Lower leg skin (tissue), 3 donors: ENCODE results near the gene PDE7B.

Experiments used
- POLR2A ChIP-seq, 2 donors: fragments of 450-650 bp; IDR thresholded peaks; one replicate each; pipeline ENCODE4 v1.6.1; 2016 to 2017; ENCODE audit warnings: antibody characterized with exemption in 2 of 2, mild to moderate bottlenecking in 1 of 2, moderate library complexity in 1 of 2
- TF ChIP-seq, protein P1 (sequence below), 3 donors: fragments of 450-650 bp; IDR thresholded peaks; one replicate each; pipeline ENCODE4 v1.5.1; 2016; ENCODE audit warnings: antibody characterized with exemption in 3 of 3, mild to moderate bottlenecking in 3 of 3, moderate library complexity in 2 of 3

DNA sequence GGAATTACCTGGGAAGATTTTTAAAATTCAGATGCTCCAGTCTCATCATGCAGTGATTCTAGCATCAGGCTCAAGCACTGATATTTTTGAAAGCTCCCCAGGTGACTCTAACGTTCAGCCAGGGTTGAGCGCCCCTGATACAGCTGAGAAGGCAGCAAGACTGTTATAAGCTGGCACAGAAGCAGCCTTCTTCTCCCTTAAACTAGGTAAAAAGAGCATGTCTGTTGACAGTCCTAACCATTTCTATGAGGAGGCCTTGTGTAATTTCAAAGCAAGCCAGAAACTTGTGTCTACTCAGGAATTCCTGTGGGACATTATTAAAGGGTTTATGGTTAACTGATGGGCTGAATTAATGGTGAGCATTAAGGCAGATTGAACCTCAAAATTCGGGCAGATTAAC, 141.9 kb downstream of the PDE7B start:
- no peak for TF ChIP-seq POLR2A (IDR thresholded peaks at IDR 0.05)
- TF ChIP-seq, protein P1, sequence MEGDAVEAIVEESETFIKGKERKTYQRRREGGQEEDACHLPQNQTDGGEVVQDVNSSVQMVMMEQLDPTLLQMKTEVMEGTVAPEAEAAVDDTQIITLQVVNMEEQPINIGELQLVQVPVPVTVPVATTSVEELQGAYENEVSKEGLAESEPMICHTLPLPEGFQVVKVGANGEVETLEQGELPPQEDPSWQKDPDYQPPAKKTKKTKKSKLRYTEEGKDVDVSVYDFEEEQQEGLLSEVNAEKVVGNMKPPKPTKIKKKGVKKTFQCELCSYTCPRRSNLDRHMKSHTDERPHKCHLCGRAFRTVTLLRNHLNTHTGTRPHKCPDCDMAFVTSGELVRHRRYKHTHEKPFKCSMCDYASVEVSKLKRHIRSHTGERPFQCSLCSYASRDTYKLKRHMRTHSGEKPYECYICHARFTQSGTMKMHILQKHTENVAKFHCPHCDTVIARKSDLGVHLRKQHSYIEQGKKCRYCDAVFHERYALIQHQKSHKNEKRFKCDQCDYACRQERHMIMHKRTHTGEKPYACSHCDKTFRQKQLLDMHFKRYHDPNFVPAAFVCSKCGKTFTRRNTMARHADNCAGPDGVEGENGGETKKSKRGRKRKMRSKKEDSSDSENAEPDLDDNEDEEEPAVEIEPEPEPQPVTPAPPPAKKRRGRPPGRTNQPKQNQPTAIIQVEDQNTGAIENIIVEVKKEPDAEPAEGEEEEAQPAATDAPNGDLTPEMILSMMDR (IDR thresholded peaks at IDR 0.05), result no peak
